Fibroblast of lung (primary cell): ENCODE data around the gene ETS1. TPM values are rescaled to one million over a fixed set of nuclear protein-coding genes. Genes with fewer than 3 reads are reported as not detected.

Experiments used
- DNase-seq, 2 donors: peaks; one replicate each; pipeline versions ENCODE4 v3.0.0 to v3.0.0-alpha.2; 2010; ENCODE audit warnings: low read depth in 2 of 2
- H2AFZ ChIP-seq: 2 replicates; pipeline ENCODE4 v1.5.1; 2012; ENCODE audit warnings: low read length, control low read depth, inconsistent platforms
- H3K27ac ChIP-seq: 2 replicates; pipeline ENCODE4 v1.5.1; 2011; ENCODE audit warnings: low read length, control low read depth; ENCODE audit not compliant: insufficient read depth
- H3K27me3 ChIP-seq: 2 replicates; pipeline ENCODE4 v1.5.1; 2011; ENCODE audit warnings: mild to moderate bottlenecking, low read length; ENCODE audit not compliant: control insufficient read depth, insufficient read depth
- H3K36me3 ChIP-seq: 2 replicates; pipeline ENCODE4 v1.5.1; 2011; ENCODE audit warnings: low read length; ENCODE audit not compliant: control insufficient read depth, insufficient read depth
- H3K4me1 ChIP-seq: 2 replicates; pipeline ENCODE4 v1.5.1; 2011; ENCODE audit warnings: low read length; ENCODE audit not compliant: control insufficient read depth, insufficient read depth; ENCODE audit errors: extremely low read depth
- H3K4me2 ChIP-seq: 2 replicates; pipeline ENCODE4 v1.5.1; 2011; ENCODE audit warnings: low read length, control low read depth; ENCODE audit not compliant: insufficient read depth; ENCODE audit errors: extremely low read depth
- H3K4me3 ChIP-seq, 4 experiments: fragments of 200-600 bp in 1 of 4; sonication (generic) in 1 of 4; replicated peaks in 1 of 4; 2 replicates each; pipeline ENCODE4 v1.5.1; 2011 to 2016; ENCODE audit warnings: low read length in 4 of 4, low read depth in 3 of 4, mild to moderate bottlenecking in 3 of 4, control low read depth in 2 of 4, inconsistent platforms in 1 of 4, mixed read lengths in 1 of 4; ENCODE audit not compliant: insufficient read depth in 1 of 4; ENCODE audit errors: control extremely low read depth in 1 of 4
- H3K79me2 ChIP-seq: 2 replicates; pipeline ENCODE4 v1.5.1; 2012; ENCODE audit warnings: mild to moderate bottlenecking, low read length, inconsistent platforms; ENCODE audit not compliant: control insufficient read depth, insufficient read depth
- H3K9ac ChIP-seq: 2 replicates; pipeline ENCODE4 v1.5.1; 2011; ENCODE audit warnings: mild to moderate bottlenecking, low read length, control low read depth; ENCODE audit not compliant: insufficient read depth
- H3K9me3 ChIP-seq: 2 replicates; pipeline ENCODE4 v1.5.1; 2012; ENCODE audit warnings: low read depth, low read length; ENCODE audit not compliant: control insufficient read depth, insufficient read depth
- H4K20me1 ChIP-seq: 2 replicates; pipeline ENCODE4 v1.5.1; 2011; ENCODE audit warnings: low read length; ENCODE audit not compliant: control insufficient read depth, insufficient read depth; ENCODE audit errors: extremely low read depth
- EZH2 ChIP-seq: IDR thresholded peaks from 2 replicates; pipeline ENCODE4 v1.5.1; 2012; ENCODE audit warnings: low read length, control low read depth, mild to moderate bottlenecking; ENCODE audit errors: missing control alignments
- polyA plus RNA-seq, 2 donors: library from polyadenylated mRNA; depleted of rRNA in 1 of 2; stranded (reverse) in 1 of 2; unstranded in 1 of 2; fragments of >200 nt; gene quantifications; 2 replicates each; pipeline ENCODE4 v1.2.1, GENCODE V29; 2011 to 2012; ENCODE audit warnings: missing spikeins in 1 of 2
- total RNA-seq: library from RNA; depleted of rRNA; stranded (reverse); fragments of >200 nt; gene quantifications from 2 replicates; pipeline ENCODE4 v1.2.1, GENCODE V29; 2014
- TF ChIP-seq, protein P1 (sequence below), 2 donors: IDR thresholded peaks in 1 of 2; conservative IDR thresholded peaks in 1 of 2; 1 replicate in 1 of 2; 2 replicates in 1 of 2; pipeline ENCODE4 v1.5.1; 2011 to 2012; ENCODE audit warnings: low read length in 2 of 2, control low read depth in 1 of 2, inconsistent platforms in 1 of 2, low read depth in 1 of 2, mild to moderate bottlenecking in 1 of 2

The ETS1 gene
- total and polyA plus RNA-seq, 2 donors (not counting 1 experiment from before 2014, with no cell fraction given) = 51.5 to 51.7 TPM

DNA sequence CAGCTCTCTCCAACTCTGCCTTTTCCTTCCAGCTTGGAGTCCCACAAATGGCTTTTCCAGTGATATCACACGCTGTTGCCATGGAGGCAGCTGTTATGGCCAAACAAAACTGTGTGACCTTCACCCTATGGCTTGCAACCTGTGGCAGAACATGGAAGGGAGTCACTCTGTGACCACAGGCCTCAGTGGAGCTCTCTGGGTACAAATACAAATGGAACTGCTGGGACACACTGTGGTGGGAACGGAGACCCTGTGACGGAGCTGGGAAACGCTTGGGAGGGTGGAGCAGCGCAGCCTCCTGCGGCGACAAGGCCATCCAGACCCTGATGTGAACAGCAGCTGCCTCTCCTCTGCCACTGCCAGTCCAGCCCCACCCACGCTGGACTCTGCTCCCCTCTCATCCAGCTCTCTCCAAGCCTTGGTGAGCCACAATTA, 162.5 kb downstream of the ETS1 start:
- TF ChIP-seq, protein P1, sequence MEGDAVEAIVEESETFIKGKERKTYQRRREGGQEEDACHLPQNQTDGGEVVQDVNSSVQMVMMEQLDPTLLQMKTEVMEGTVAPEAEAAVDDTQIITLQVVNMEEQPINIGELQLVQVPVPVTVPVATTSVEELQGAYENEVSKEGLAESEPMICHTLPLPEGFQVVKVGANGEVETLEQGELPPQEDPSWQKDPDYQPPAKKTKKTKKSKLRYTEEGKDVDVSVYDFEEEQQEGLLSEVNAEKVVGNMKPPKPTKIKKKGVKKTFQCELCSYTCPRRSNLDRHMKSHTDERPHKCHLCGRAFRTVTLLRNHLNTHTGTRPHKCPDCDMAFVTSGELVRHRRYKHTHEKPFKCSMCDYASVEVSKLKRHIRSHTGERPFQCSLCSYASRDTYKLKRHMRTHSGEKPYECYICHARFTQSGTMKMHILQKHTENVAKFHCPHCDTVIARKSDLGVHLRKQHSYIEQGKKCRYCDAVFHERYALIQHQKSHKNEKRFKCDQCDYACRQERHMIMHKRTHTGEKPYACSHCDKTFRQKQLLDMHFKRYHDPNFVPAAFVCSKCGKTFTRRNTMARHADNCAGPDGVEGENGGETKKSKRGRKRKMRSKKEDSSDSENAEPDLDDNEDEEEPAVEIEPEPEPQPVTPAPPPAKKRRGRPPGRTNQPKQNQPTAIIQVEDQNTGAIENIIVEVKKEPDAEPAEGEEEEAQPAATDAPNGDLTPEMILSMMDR (conservative IDR thresholded peaks at IDR 0.05 in 1 of 2, IDR thresholded peaks at IDR 0.05 in 1 of 2; ENCODE audit: low read depth in 1 of 2, low read length in 2 of 2) = no peak
- no peak for TF ChIP-seq EZH2
- Histone ChIP-seq H3K27me3 (no peaks in the 10 kb centered on the region), H3K9ac (no peak overlapping the region), H3K4me3 (no peak overlapping the region), H3K4me1 (peaks cover 19% of the 10 kb centered on the region), H3K36me3 (no peaks in the 10 kb centered on the region), H4K20me1 (no peaks in the 10 kb centered on the region), H3K9me3 (no peaks in the 10 kb centered on the region), H3K4me2 (peak overlapping the region; percentile 46), H2AFZ (peak overlapping the region; percentile 14), H3K79me2 (no peaks in the 10 kb centered on the region), H3K27ac (peak overlapping the region; percentile 71)
- peak; percentile 23 to 79 for DNase-seq

DNA sequence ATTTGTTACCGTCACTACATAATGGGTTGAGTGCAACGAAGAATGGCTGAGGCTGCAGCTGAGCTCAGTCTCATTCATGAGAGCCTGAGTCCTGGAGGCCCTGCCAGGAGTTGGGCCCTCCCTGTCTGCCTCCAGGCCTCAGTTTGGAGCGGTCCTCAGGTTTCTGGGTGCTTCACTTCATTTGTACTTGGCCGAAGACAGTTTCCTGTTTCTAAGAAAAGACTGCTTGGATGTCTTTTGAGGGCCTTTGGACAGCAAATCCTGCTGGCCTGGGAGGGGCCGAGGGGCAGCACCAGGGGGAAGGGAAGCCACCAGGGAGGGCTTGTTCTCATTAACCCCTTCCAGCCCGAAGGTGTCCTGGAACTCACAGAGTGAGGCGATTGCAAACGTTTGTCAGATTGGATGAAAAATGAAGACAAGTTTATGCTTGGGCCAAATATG, 163.1 kb downstream of the ETS1 start:
- H3K4me2 ChIP-seq = peak overlapping the region; percentile 46
- no peaks in the 10 kb centered on the region for H3K36me3 ChIP-seq
- TF ChIP-seq EZH2 = no peak
- TF ChIP-seq, protein P1 (conservative IDR thresholded peaks at IDR 0.05 in 1 of 2, IDR thresholded peaks at IDR 0.05 in 1 of 2; ENCODE audit: low read depth in 1 of 2, low read length in 2 of 2) = no peak
- H4K20me1 ChIP-seq = no peaks in the 10 kb centered on the region
- H3K4me3 ChIP-seq = no peak overlapping the region
- no peaks in the 10 kb centered on the region for H3K79me2 ChIP-seq
- H2AFZ ChIP-seq = peak overlapping the region; percentile 15
- no peaks in the 10 kb centered on the region for H3K27me3 ChIP-seq
- peak overlapping the region; percentile 44 for H3K9ac ChIP-seq
- peaks cover 19% of the 10 kb centered on the region for H3K4me1 ChIP-seq
- DNase-seq = peak; percentile 43 to 47
- H3K27ac ChIP-seq = peak overlapping the region; percentile 71
- H3K9me3 ChIP-seq = no peaks in the 10 kb centered on the region

DNA sequence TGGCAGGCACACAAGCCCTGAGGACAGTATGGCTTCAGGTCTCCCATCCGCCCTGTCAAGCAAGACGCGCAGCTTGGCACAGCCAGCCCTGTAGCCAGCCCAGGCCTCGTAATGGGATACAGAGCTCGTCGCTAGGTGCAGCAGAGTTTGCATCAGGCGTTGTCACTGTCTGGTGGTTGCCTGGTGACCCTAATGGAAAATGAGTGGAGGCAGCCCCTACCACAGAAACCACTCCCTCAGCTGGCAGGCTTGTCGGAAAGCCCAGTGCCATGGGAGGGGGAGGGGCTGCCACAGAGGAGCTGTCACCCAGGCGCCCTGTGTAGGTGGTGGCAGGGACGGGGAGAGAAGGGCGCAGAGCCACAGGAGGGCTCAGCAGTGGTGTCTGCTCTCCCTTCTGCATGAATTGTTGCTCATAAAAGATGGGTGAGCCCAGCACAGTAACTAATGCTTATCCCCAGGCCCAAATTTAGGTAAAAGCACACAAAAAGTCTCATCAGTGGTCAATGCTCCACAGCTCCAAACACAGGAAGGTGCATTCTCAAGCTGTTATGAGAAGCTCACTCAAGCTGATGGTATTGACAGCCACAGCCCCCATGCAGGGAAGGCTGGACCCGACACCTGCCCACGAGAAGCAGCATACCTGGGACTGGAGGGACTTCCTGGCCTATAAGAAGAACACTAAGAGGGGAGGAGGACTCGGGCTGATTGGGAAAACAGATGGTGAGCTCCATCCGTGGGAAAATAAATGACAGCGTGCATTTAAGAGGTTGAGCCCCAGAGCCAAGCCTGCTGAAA, 164.6 kb downstream of the ETS1 start:
- H3K9me3 ChIP-seq = no peaks in the 10 kb centered on the region
- H3K27ac ChIP-seq = no peak overlapping the region
- no peaks in the 10 kb centered on the region for H4K20me1 ChIP-seq
- no peak for TF ChIP-seq EZH2
- TF ChIP-seq, protein P1 (conservative IDR thresholded peaks at IDR 0.05 in 1 of 2, IDR thresholded peaks at IDR 0.05 in 1 of 2; ENCODE audit: low read depth in 1 of 2, low read length in 2 of 2) = no peak
- no peaks in the 10 kb centered on the region for H3K36me3 ChIP-seq
- no peak overlapping the region for H3K4me3 ChIP-seq
- H3K4me2 ChIP-seq = no peak overlapping the region
- H2AFZ ChIP-seq = no peak overlapping the region
- DNase-seq = no peak
- no peak overlapping the region for H3K9ac ChIP-seq
- peaks cover 22% of the 10 kb centered on the region for H3K4me1 ChIP-seq
- no peaks in the 10 kb centered on the region for H3K27me3 ChIP-seq
- H3K79me2 ChIP-seq = no peaks in the 10 kb centered on the region
